Caco-2 (cell line): ENCODE results near the gene CTNNA2. TPM values are rescaled to one million over a fixed set of nuclear protein-coding genes. Genes with fewer than 3 reads are reported as not detected.

ENCODE experiments used
- BruUV-seq: library from RNA; stranded (reverse); fragments of 400-500 nt; replicated peaks from 2 replicates; lab custom pipeline; 2021; lab: Mats Ljungman, UMichigan
- CTCF ChIA-PET: fragments of 300-600 bp; sonication (Branson Sonifier 250); formaldehyde crosslinking; loops from one replicate; lab custom pipeline; 2022; ENCODE audit warnings: antibody characterized with exemption; lab: Charles Lee
- POLR2A ChIA-PET: fragments of 300-600 bp; sonication (Branson Sonifier 250); formaldehyde crosslinking; loops from one replicate; lab custom pipeline; 2022; ENCODE audit warnings: antibody characterized with exemption; lab: Charles Lee
- DNase-seq, 2 experiments: peaks; one replicate each; pipeline versions ENCODE4 v3.0.0 to v3.0.0-alpha.2; 2020 to 2022
- H3K27me3 ChIP-seq: replicated peaks from 2 replicates; pipeline ENCODE4 v1.6.0; 2011; ENCODE audit warnings: low read length; ENCODE audit not compliant: control insufficient read depth, insufficient read depth
- H3K36me3 ChIP-seq: 2 replicates; pipeline ENCODE4 v1.5.1; 2011; ENCODE audit warnings: low read length; ENCODE audit not compliant: control insufficient read depth, insufficient read depth
- H3K4me1 ChIP-seq: fragments of 250-450 bp; sonication (Bioruptor Pico); 2 replicates; pipeline ENCODE4 v1.5.1; 2020; ENCODE audit warnings: mild to moderate bottlenecking
- H3K4me3 ChIP-seq: 2 replicates; pipeline ENCODE4 v1.5.1; 2011; ENCODE audit warnings: low read depth, mild to moderate bottlenecking, control low read depth, low read length
- H3K9me3 ChIP-seq: fragments of 250-450 bp; sonication (Bioruptor Pico); 2 replicates; pipeline ENCODE4 v1.5.1; 2020; ENCODE audit warnings: mild to moderate bottlenecking, moderate library complexity
- H3K27ac Mint-ChIP-seq: one replicate; pipeline ENCODE4 v1.8.0; 2022; ENCODE audit warnings: mixed read lengths; ENCODE audit not compliant: unreplicated experiment
- H3K27me3 Mint-ChIP-seq: one replicate; pipeline ENCODE4 v1.8.0; 2022; ENCODE audit warnings: mixed read lengths; ENCODE audit not compliant: insufficient read depth, unreplicated experiment
- H3K36me3 Mint-ChIP-seq: one replicate; pipeline ENCODE4 v1.8.0; 2022; ENCODE audit warnings: mild to moderate bottlenecking, mixed read lengths; ENCODE audit not compliant: insufficient read depth, unreplicated experiment
- H3K4me1 Mint-ChIP-seq: one replicate; pipeline ENCODE4 v1.8.0; 2022; ENCODE audit warnings: low read depth, mixed read lengths; ENCODE audit not compliant: unreplicated experiment
- H3K4me3 Mint-ChIP-seq: one replicate; pipeline ENCODE4 v1.8.0; 2022; ENCODE audit warnings: mild to moderate bottlenecking, moderate library complexity, mixed read lengths; ENCODE audit not compliant: unreplicated experiment
- H3K9me3 Mint-ChIP-seq: one replicate; pipeline ENCODE4 v1.8.0; 2022; ENCODE audit warnings: mixed read lengths; ENCODE audit not compliant: unreplicated experiment
- CTCF ChIP-seq, 2 experiments: fragments of 200-600 bp in 1 of 2; IDR thresholded peaks; 1 replicate in 1 of 2; 2 replicates in 1 of 2; pipeline versions ENCODE4 v1.5.1 to v1.8.0; 2011 to 2022; ENCODE audit warnings: antibody characterized with exemption in 1 of 2, control low read depth in 1 of 2, inconsistent platforms in 1 of 2, low read depth in 1 of 2, low read length in 1 of 2, mild to moderate bottlenecking in 1 of 2, moderate library complexity in 1 of 2; ENCODE audit not compliant: insufficient read depth in 1 of 2, severe bottlenecking in 1 of 2, unreplicated experiment in 1 of 2
- intact Hi-C: fragments of 100-400 bp; cut with micrococcal nuclease; formaldehyde crosslinking; loops from one replicate; pipeline ENCODE4 v1.10.0; 2022; ENCODE audit not compliant: unreplicated experiment
- total RNA-seq: library from RNA; stranded (reverse); gene quantifications from 2 replicates; pipeline ENCODE4 v1.2.3, GENCODE V29; 2022

Gene CTNNA2
- total RNA-seq, 1 experiment from 2014 or later: not detected

- Histone ChIP-seq H3K36me3 (no peaks in the 10 kb centered on the region), H3K27me3 (no peaks in the 10 kb centered on the region), H3K4me3 (no peak overlapping the region), H3K9me3 (no peaks in the 10 kb centered on the region), H3K4me1 (no peaks in the 10 kb centered on the region)
- Mint-ChIP-seq H3K9me3 (no peaks in the 10 kb centered on the region), H3K4me1 (no peaks in the 10 kb centered on the region), H3K27ac (no peak overlapping the region), H3K4me3 (no peak overlapping the region), H3K27me3 (peaks cover 14% of the 10 kb centered on the region), H3K36me3 (no peaks in the 10 kb centered on the region)
- no peak for DNase-seq
- no TSS peak for BruUV-seq
- intact Hi-C loops: no loop called here
- no peak for TF ChIP-seq CTCF (IDR thresholded peaks at IDR 0.05; ENCODE audit: insufficient read depth in 1 of 2, low read depth in 1 of 2, low read length in 1 of 2, severe bottlenecking in 1 of 2, unreplicated experiment in 1 of 2)
- ChIA-PET CTCF (no interaction called here), POLR2A (no interaction called here)
Measured at GRCh38 chr2:80348078-80348477, 835.2 kb downstream of the CTNNA2 start.

GRCh38 chr2:80348953-80349352 is 836.1 kb downstream of the CTNNA2 start:
- CTCF ChIA-PET: no interaction called here
- Histone ChIP-seq H3K36me3 (no peaks in the 10 kb centered on the region), H3K4me3 (no peak overlapping the region), H3K27me3 (no peaks in the 10 kb centered on the region), H3K9me3 (no peaks in the 10 kb centered on the region), H3K4me1 (no peaks in the 10 kb centered on the region)
- no peak for TF ChIP-seq CTCF (IDR thresholded peaks at IDR 0.05; ENCODE audit: insufficient read depth in 1 of 2, low read depth in 1 of 2, low read length in 1 of 2, severe bottlenecking in 1 of 2, unreplicated experiment in 1 of 2)
- Mint-ChIP-seq H3K36me3 (no peaks in the 10 kb centered on the region), H3K4me3 (no peak overlapping the region), H3K9me3 (no peaks in the 10 kb centered on the region), H3K27ac (no peak overlapping the region), H3K27me3 (peaks cover 15% of the 10 kb centered on the region), H3K4me1 (no peaks in the 10 kb centered on the region)
- BruUV-seq: no TSS peak
- intact Hi-C loops: no loop called here
- DNase-seq: no peak
- POLR2A ChIA-PET: no interaction called here

- Mint-ChIP-seq H3K4me1 (no peaks in the 10 kb centered on the region), H3K4me3 (no peak overlapping the region), H3K27ac (no peak overlapping the region), H3K9me3 (no peaks in the 10 kb centered on the region), H3K27me3 (peaks cover 10% of the 10 kb centered on the region), H3K36me3 (no peaks in the 10 kb centered on the region)
- no peak overlapping the region for H3K4me3 ChIP-seq
- CTCF ChIA-PET: no interaction called here
- H3K4me1 ChIP-seq: no peaks in the 10 kb centered on the region
- no peaks in the 10 kb centered on the region for H3K36me3 ChIP-seq
- H3K9me3 ChIP-seq: no peaks in the 10 kb centered on the region
- no peaks in the 10 kb centered on the region for H3K27me3 ChIP-seq
- BruUV-seq: no TSS peak
- POLR2A ChIA-PET: no interaction called here
- no peak for DNase-seq
- intact Hi-C loops: no loop called here
- TF ChIP-seq CTCF (IDR thresholded peaks at IDR 0.05; ENCODE audit: insufficient read depth in 1 of 2, low read depth in 1 of 2, low read length in 1 of 2, severe bottlenecking in 1 of 2, unreplicated experiment in 1 of 2): no peak
Measured at GRCh38 chr2:80351231-80351630, 838.4 kb downstream of the CTNNA2 start.
